Left ventricle myocardium superior (tissue), 1 donor: ENCODE results near the gene ALS2. TPM values are rescaled to one million over a fixed set of nuclear protein-coding genes. Genes with fewer than 3 reads are reported as not detected.
A peak's percentile ranks its signal among the peaks of the same experiment; 100 is the strongest.
"Not testable (repeated sequence)": the region's sequence is repeated elsewhere in the genome, so short reads cannot be mapped to it uniquely, and the experiment has no call there.

Source experiments
- ATAC-seq: fragments of 200-7000 bp; cut with Tn5 transposase; one replicate; pipeline ENCODE4 v1.9.1; 2020; ENCODE audit warnings: mild to moderate bottlenecking, moderate library complexity
- DNase-seq: peaks from one replicate; pipeline ENCODE4 v3.0.0-alpha.2; 2020
- intact Hi-C: fragments of 100-400 bp; cut with micrococcal nuclease; formaldehyde crosslinking; loops from one replicate; pipeline ENCODE4 v1.11.0; 2022
- total RNA-seq: library from RNA; stranded (reverse); fragmentation: NEBNext Ultra II Directional; extraction: Animal tissue kit (Norgen Biotek cat#: 25700); gene quantifications from one replicate; pipeline ENCODE4 v1.2.1, GENCODE V29; 2021
- donor health status: DM: no; HTN: yes; CAD: no; lungs with severe emphysema.

ALS2 gene
- total RNA-seq, 1 donor from 2014 or later = 35.6 TPM

DNA sequence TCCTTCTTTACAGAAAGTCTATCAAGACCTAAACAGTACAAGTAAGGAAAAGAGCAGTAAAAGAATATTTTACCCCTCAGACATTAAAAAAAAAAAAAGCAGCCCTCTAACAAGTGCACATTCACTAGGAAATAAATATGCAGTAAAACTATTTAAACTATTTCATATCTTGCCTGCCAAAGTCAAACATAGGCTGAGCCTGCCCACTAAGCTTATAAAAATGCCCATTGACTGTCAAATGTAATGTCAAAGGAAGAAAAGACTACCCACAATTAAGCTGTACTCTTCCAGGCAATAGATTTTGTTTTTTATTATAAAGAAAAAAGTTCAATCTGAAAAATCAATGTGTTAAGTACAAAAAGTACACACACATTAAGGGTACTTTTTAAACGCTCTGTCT is 11.8 kb downstream of the ALS2 start:
- ATAC-seq (no peak), DNase-seq (no peak)

GRCh38 chr2:201765799-201766198 is 14.9 kb downstream of the ALS2 start:
- ATAC-seq (peak; percentile 77), DNase-seq (no peak)
- intact Hi-C loops = no loop called here

More for the DNA sequence above, 11.8 kb downstream of the ALS2 start:
- intact Hi-C loops = no loop called here

- intact Hi-C loops, ATAC-seq, DNase-seq: not testable (repeated sequence)
These were observed 16.3 kb downstream of the ALS2 start for GRCh38 chr2:201764469-201764868.

DNA sequence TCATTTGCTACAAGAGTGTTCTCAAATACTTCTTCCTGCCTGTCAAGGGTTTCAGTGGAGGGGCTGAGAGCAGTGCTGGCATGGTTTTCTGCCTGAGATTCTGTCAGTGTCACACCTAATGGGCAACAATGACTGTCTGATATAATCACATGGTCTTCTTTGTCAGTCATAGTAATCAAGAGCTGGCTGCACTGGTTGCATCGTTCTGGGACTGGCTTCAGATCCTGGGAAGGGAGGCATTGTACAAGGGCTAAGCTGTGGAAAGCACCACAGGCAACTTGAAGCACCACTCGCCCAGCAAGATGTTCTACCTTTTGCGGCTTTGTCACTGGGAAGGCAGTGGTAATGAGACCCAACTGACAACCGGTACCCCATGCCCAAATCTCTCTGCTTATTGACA is 19.6 kb downstream of the ALS2 start:
- DNase-seq (no peak), ATAC-seq (peak; percentile 28)
- intact Hi-C loops = no loop called here

GRCh38 chr2:201759567-201759966 is 21.2 kb downstream of the ALS2 start:
- intact Hi-C loops = no loop called here
- no peak for ATAC-seq

DNA sequence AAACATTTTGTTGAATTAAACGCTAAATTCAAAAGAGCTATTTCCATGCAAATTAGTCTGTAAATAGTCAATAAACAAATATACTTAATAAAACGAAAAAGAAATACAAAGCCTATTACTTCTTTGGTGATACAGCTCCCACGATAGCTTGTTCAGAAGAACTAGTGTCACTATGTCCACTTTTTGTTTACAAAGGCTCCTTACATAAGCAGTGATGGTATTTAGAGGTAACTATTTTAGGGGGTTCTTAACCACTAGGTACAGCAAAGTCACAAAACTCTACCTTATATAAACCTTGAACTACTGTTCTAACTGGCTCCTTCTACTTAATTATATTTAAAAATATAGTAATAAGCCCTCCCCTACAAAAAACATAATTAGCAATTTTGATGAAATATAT is 21.9 kb downstream of the ALS2 start:
- DNase-seq (no peak), ATAC-seq (no peak)
- intact Hi-C loops = no loop called here

More at GRCh38 chr2:201759567-201759966, 21.2 kb downstream of the ALS2 start:
- DNase-seq = no peak

GRCh38 chr2:201758234-201758633 is 22.5 kb downstream of the ALS2 start:
- ATAC-seq (no peak), DNase-seq (no peak)
- intact Hi-C loops = no loop called here

- no peak for ATAC-seq
- intact Hi-C loops = no loop called here
- DNase-seq = no peak
These were observed 25.9 kb downstream of the ALS2 start for GRCh38 chr2:201754717-201755415.

GRCh38 chr2:201751566-201751965 is 29.2 kb downstream of the ALS2 start:
- intact Hi-C loops = no loop called here
- no peak for ATAC-seq
- DNase-seq = no peak

DNA sequence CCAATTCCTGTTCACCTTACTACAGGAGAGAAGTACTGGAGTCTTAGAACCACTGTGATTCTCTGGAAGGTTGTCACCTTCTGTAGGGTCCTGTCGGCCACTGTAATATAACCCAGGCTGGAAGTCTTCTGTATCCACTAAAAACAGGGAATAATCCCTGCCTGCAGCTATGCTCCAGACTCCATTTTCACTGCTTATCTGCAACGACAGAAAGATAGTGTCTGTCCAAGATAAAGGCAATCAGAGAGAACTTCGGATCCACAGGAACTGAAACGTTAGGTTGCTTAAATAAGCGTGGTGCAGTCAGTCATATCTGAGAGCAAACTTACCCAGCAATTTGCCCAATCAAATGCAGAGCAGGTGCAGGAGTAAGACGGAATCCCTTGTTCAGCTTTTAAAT is 34.2 kb downstream of the ALS2 start:
- no peak for ATAC-seq
- no peak for DNase-seq
- intact Hi-C loops = no loop called here

- ATAC-seq = no peak
- DNase-seq = no peak
- intact Hi-C loops = no loop called here
These were observed 45.2 kb downstream of the ALS2 start for GRCh38 chr2:201735486-201735885.

GRCh38 chr2:201734111-201734510 is 46.6 kb downstream of the ALS2 start:
- DNase-seq = no peak
- intact Hi-C loops = no loop called here
- no peak for ATAC-seq

DNA sequence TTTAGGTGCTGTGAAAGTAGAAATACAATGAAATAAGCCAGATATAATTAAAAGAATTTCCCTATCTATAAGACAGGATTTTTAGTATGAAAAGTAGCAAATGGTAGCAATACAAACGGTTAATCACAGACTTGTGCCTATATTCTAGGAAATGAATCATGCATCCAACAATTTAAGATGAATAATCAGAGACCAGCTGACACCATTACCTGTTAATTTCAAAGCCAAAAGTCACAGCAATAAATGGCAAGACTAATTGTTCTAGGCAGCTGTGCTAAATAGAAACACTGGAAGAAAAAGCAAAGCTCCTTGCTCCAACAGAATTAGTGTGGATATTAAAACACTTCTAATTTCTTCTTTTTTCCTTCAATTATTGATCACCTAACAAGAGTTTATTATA is 47.2 kb downstream of the ALS2 start:
- no peak for DNase-seq
- intact Hi-C loops = no loop called here
- no peak for ATAC-seq

- intact Hi-C loops = no loop called here
- ATAC-seq (no peak), DNase-seq (no peak)
These were observed 50.0 kb downstream of the ALS2 start for GRCh38 chr2:201730651-201731285.

DNA sequence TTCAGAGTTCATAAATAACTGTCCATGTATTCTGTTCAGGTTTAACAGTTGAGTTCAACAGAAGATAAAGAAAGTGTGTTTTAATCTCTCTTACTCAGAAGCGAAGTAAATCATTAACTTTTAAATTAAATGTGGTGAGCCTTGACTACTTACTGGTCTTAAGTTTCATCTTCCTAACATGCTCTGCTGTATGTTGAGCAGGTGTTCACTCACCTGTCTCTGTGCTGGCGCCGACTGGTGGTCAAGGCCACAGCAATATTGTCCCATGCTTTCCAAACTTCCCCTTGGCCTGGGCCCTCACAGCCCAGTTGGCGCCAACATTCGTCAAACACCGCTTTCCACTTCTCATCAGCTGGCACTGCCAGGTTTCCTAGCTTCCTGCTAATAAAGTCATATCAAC is 65.3 kb downstream of the ALS2 start:
- ATAC-seq = no peak
- no peak for DNase-seq
- intact Hi-C loops = no loop called here

GRCh38 chr2:201712726-201713125 is 68.0 kb downstream of the ALS2 start:
- DNase-seq (no peak), ATAC-seq (no peak)
- intact Hi-C loops = no loop called here

DNA sequence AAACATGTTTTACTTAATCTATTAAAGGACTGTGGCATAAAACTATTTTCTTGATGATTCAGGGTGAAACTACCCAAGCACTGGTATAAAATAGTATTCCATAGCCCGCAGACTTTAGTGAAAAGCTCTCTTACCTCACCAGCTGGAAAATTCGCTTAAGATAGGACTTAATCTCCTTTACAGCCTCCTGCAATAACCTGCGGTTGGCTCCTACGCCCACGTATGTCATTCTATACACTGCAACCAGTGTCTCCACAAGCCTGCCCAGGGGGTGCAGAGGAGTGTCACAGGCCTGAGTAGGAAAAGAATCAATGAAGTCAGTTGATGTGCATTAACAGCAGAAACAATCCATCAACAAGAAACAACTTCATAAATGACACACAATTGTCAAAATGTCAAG is 71.0 kb downstream of the ALS2 start:
- intact Hi-C loops = no loop called here
- ATAC-seq = no peak
- DNase-seq = no peak

- intact Hi-C loops = no loop called here
- ATAC-seq (no peak), DNase-seq (no peak)
These were observed 71.7 kb downstream of the ALS2 start for GRCh38 chr2:201709049-201709448.

DNA sequence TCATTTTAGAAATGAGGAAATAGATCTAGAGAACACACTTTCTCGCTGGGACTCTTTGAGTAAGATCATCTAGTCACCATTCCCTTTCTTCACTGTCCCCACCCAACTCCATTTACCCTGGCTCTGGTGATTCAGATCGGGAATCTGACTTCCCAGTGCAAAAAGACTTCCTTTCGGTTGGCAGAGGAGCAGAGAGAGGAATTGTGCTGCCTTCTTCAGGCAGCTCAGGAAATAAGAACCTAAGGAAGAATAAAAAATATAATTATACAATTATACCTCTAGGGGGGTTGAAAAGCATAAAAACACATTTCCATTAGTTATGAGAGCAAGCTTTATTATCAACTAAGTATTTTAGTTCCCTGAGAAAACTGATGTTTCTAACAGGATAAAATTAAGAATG is 73.0 kb downstream of the ALS2 start:
- intact Hi-C loops = no loop called here
- DNase-seq (no peak), ATAC-seq (no peak)

DNA sequence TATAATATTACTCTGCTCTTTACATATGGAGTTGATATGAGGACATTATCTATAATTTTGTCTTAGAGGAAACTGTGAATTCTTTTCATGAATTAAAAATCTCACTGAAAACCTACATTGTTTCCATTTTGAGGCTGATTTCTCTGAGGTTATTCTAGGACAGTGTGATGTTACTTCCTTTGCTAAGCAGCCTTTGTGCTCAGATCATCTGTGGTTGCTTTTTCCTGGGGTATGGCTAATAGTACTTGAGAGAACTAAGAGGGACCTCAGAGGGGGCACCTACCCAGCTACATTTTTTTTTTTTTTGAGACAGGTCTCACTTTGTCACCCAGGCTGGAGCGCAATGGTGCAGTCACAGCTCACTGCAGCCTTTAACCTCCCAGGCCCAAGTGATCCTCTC is 73.6 kb downstream of the ALS2 start:
- ATAC-seq (no peak), DNase-seq (no peak)
- intact Hi-C loops = no loop called here

GRCh38 chr2:201704536-201704935 is 76.2 kb downstream of the ALS2 start:
- intact Hi-C loops = no loop called here
- no peak for ATAC-seq
- no peak for DNase-seq
